ENCODE results near the gene ABCC4.

The ABCC4 gene

DNA sequence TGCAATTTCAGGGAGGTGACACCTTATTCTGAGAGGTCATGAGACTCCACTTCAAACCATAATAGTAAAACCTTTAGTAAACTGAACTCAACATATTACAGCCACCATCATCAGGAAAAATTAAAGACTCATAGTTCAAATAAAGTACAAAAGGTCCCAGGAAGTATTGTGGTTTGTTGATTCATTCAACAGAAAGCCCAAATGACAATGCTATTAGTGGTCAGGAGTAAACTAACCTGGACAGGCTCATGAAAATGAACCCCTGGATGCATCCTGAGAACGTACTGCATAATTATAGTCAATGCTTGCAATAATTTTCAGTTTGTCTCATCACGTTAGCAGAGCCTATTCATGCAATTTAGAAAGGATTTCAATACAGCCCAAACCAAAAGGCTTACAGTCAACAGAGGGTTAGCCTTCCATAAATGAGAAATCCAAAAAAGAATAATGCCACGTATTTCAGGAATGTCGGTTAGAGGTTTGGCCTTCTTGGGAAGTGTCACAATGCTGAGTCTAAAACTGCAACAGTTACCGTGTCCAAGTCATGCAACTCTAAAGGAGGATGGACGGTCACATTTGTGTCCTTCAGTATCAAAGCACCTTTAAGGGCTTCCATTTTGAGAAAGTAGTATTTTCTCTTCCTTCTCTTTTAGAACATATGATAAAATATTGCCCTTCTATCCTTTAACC is 280.8 kb downstream of the ABCC4 start:
- Histone ChIP-seq H3K4me1 (ENCODE audit: control insufficient read depth, insufficient read depth, low read length) (no peaks in the 10 kb centered on the region), H3K27ac (ENCODE audit: extremely low read depth, low read depth, low read length) (no peak overlapping the region), H3K36me3 (ENCODE audit: control insufficient read depth in 2 of 2, insufficient read depth in 1 of 2, low read length in 2 of 2) (no peaks in the 10 kb centered on the region), H3K4me3 (ENCODE audit: low read depth, low read length) (no peak overlapping the region), H3K9me3 (ENCODE audit: control insufficient read depth, insufficient read depth, low read depth, low read length) (no peaks in the 10 kb centered on the region)
- ChIA-PET CTCF (no interaction called here), POLR2A (no interaction called here)
- TF ChIP-seq, protein P1, sequence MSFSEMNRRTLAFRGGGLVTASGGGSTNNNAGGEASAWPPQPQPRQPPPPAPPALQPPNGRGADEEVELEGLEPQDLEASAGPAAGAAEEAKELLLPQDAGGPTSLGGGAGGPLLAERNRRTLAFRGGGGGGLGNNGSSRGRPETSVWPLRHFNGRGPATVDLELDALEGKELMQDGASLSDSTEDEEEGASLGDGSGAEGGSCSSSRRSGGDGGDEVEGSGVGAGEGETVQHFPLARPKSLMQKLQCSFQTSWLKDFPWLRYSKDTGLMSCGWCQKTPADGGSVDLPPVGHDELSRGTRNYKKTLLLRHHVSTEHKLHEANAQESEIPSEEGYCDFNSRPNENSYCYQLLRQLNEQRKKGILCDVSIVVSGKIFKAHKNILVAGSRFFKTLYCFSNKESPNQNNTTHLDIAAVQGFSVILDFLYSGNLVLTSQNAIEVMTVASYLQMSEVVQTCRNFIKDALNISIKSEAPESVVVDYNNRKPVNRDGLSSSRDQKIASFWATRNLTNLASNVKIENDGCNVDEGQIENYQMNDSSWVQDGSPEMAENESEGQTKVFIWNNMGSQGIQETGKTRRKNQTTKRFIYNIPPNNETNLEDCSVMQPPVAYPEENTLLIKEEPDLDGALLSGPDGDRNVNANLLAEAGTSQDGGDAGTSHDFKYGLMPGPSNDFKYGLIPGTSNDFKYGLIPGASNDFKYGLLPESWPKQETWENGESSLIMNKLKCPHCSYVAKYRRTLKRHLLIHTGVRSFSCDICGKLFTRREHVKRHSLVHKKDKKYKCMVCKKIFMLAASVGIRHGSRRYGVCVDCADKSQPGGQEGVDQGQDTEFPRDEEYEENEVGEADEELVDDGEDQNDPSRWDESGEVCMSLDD (tag by site-specific recombination; IDR thresholded peaks at IDR 0.05): no peak
- TF ChIP-seq ZNF555 (tag by site-specific recombination; conservative IDR thresholded peaks at IDR 0.05) (no peak), GFI1B (tag by site-specific recombination; IDR thresholded peaks at IDR 0.05) (no peak), ZNF184 (tag by site-specific recombination; IDR thresholded peaks at IDR 0.05) (no peak), ZNF214 (tag by site-specific recombination; IDR thresholded peaks at IDR 0.05; ENCODE audit: borderline replicate concordance) (no peak), SP7 (tag by site-specific recombination; IDR thresholded peaks at IDR 0.05) (no peak), ZNF416 (tag by site-specific recombination; IDR thresholded peaks at IDR 0.05) (no peak), ZNF157 (tag by site-specific recombination; IDR thresholded peaks at IDR 0.05) (no peak), ZNF132 (tag by site-specific recombination; IDR thresholded peaks at IDR 0.05; ENCODE audit: borderline replicate concordance) (no peak), ZNF837 (tag by site-specific recombination; IDR thresholded peaks at IDR 0.05) (no peak), KLF8 (tag by site-specific recombination; IDR thresholded peaks at IDR 0.05) (no peak), ZSCAN16 (tag by site-specific recombination; IDR thresholded peaks at IDR 0.05) (no peak), KLF10 (tag by site-specific recombination; IDR thresholded peaks at IDR 0.05) (no peak), ZNF221 (tag by site-specific recombination; IDR thresholded peaks at IDR 0.05; ENCODE audit: borderline replicate concordance) (no peak)
- TF ChIP-seq, protein P2, sequence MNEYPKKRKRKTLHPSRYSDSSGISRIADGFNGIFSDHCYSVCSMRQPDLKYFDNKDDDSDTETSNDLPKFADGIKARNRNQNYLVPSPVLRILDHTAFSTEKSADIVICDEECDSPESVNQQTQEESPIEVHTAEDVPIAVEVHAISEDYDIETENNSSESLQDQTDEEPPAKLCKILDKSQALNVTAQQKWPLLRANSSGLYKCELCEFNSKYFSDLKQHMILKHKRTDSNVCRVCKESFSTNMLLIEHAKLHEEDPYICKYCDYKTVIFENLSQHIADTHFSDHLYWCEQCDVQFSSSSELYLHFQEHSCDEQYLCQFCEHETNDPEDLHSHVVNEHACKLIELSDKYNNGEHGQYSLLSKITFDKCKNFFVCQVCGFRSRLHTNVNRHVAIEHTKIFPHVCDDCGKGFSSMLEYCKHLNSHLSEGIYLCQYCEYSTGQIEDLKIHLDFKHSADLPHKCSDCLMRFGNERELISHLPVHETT (tag by site-specific recombination; IDR thresholded peaks at IDR 0.05): no peak
- TF ChIP-seq, protein P3, sequence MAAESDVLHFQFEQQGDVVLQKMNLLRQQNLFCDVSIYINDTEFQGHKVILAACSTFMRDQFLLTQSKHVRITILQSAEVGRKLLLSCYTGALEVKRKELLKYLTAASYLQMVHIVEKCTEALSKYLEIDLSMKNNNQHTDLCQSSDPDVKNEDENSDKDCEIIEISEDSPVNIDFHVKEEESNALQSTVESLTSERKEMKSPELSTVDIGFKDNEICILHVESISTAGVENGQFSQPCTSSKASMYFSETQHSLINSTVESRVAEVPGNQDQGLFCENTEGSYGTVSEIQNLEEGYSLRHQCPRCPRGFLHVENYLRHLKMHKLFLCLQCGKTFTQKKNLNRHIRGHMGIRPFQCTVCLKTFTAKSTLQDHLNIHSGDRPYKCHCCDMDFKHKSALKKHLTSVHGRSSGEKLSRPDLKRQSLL (tag by site-specific recombination; IDR thresholded peaks at IDR 0.05): no peak
- TF ChIP-seq, protein P4, sequence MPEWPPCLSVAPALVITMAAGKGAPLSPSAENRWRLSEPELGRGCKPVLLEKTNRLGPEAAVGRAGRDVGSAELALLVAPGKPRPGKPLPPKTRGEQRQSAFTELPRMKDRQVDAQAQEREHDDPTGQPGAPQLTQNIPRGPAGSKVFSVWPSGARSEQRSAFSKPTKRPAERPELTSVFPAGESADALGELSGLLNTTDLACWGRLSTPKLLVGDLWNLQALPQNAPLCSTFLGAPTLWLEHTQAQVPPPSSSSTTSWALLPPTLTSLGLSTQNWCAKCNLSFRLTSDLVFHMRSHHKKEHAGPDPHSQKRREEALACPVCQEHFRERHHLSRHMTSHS (tag by site-specific recombination; IDR thresholded peaks at IDR 0.05): no peak
- TF ChIP-seq, protein P5, sequence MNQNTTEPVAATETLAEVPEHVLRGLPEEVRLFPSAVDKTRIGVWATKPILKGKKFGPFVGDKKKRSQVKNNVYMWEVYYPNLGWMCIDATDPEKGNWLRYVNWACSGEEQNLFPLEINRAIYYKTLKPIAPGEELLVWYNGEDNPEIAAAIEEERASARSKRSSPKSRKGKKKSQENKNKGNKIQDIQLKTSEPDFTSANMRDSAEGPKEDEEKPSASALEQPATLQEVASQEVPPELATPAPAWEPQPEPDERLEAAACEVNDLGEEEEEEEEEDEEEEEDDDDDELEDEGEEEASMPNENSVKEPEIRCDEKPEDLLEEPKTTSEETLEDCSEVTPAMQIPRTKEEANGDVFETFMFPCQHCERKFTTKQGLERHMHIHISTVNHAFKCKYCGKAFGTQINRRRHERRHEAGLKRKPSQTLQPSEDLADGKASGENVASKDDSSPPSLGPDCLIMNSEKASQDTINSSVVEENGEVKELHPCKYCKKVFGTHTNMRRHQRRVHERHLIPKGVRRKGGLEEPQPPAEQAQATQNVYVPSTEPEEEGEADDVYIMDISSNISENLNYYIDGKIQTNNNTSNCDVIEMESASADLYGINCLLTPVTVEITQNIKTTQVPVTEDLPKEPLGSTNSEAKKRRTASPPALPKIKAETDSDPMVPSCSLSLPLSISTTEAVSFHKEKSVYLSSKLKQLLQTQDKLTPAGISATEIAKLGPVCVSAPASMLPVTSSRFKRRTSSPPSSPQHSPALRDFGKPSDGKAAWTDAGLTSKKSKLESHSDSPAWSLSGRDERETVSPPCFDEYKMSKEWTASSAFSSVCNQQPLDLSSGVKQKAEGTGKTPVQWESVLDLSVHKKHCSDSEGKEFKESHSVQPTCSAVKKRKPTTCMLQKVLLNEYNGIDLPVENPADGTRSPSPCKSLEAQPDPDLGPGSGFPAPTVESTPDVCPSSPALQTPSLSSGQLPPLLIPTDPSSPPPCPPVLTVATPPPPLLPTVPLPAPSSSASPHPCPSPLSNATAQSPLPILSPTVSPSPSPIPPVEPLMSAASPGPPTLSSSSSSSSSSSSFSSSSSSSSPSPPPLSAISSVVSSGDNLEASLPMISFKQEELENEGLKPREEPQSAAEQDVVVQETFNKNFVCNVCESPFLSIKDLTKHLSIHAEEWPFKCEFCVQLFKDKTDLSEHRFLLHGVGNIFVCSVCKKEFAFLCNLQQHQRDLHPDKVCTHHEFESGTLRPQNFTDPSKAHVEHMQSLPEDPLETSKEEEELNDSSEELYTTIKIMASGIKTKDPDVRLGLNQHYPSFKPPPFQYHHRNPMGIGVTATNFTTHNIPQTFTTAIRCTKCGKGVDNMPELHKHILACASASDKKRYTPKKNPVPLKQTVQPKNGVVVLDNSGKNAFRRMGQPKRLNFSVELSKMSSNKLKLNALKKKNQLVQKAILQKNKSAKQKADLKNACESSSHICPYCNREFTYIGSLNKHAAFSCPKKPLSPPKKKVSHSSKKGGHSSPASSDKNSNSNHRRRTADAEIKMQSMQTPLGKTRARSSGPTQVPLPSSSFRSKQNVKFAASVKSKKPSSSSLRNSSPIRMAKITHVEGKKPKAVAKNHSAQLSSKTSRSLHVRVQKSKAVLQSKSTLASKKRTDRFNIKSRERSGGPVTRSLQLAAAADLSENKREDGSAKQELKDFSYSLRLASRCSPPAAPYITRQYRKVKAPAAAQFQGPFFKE (tag by site-specific recombination; IDR thresholded peaks at IDR 0.05; ENCODE audit: borderline replicate concordance): no peak
- TF ChIP-seq, protein P6, sequence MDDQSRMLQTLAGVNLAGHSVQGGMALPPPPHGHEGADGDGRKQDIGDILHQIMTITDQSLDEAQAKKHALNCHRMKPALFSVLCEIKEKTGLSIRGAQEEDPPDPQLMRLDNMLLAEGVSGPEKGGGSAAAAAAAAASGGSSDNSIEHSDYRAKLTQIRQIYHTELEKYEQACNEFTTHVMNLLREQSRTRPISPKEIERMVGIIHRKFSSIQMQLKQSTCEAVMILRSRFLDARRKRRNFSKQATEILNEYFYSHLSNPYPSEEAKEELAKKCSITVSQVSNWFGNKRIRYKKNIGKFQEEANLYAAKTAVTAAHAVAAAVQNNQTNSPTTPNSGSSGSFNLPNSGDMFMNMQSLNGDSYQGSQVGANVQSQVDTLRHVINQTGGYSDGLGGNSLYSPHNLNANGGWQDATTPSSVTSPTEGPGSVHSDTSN (CRISPR knock-in tag; IDR thresholded peaks at IDR 0.05): no peak
